PC-9 (cell line): ENCODE measurements around the gene ROBO1.

Experiments used
- CTCF ChIP-seq: fragments of 200-600 bp; sonication (generic); conservative IDR thresholded peaks from 2 replicates; pipeline ENCODE4 v1.6.1; 2017; ENCODE audit warnings: mixed run types, antibody characterized with exemption, mild to moderate bottlenecking, moderate library complexity
- EZH2 ChIP-seq: fragments of 200-600 bp; sonication (generic); IDR thresholded peaks from 2 replicates; pipeline ENCODE4 v1.8.0; 2017; ENCODE audit warnings: antibody characterized with exemption, low read depth

DNA sequence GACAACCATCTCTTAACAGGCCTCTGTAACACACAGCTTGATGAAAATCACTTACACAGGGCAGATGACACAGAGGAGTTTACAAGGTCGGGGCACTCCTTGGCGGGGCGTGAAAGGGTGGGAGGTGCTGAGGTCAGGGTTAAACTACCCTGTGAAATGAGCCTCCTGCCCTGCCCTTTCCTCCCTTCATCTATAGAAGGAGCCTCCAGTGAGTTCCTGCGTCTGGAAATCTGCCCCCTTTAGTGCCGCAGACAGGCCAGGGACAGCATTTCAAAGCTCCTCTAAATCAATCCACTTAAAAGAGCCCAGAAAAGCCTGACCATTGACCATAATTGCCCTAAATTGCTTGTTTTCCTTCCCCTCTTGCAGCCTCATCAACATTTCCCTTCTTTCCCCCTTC, 1.9 kb downstream of the ROBO1 start:
- no peak for TF ChIP-seq CTCF
- no peak for TF ChIP-seq EZH2
